Activated CD4-positive, alpha-beta T cell treated with anti-CD3 and anti-CD28 coated beads for 1 hour (primary cell): Measurements from ENCODE around the gene HDAC4.
"Not testable (repeated sequence)": the region's sequence is repeated elsewhere in the genome, so short reads cannot be mapped to it uniquely, and the experiment has no call there.

Source experiments
- DNase-seq: peaks from one replicate; pipeline ENCODE4 v3.0.0-alpha.2; 2020

The HDAC4 gene

DNA sequence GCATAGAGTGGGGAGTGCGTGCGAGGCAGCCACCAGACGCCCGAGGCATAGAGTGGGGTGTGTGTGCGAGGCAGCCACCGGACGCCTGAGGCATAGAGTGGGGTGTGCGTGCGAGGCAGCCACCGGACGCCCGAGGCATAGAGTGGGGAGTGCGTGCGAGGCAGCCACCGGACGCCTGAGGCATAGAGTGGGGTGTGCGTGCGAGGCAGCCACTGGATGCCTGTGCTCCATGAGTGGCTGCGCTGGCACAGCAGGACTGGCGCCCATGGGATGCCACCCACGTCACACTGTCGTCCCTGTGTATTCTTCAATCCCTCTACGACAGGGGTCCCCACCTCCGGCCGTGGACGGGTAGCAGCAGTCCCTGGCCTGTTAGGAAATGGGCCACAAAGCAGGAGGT is 221.9 kb downstream of the HDAC4 start:
- DNase-seq = no peak

- DNase-seq = no peak
Observed at GRCh38 chr2:239178484-239178883, 222.3 kb downstream of the HDAC4 start.

GRCh38 chr2:239177908-239178307 is 222.9 kb downstream of the HDAC4 start:
- DNase-seq = no peak

DNA sequence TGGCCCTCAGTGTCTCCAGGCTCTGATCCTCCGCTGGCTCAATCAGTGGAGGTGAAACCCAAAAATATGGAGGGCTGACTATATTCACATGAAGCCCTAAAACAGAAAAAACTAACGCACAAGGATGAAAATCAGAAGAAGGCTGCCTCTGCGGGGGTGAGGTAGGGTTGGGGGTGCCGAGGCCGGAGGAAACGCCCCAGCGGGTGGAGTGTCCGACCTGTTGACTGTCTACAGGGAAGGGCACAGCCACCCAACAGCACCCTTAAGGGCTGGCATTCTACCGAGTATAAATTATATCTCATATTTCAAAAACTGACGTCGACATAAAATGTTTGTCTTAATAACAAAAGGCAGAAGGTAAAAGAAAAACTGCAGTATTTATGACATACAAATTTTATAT is 223.5 kb downstream of the HDAC4 start:
- no peak for DNase-seq

DNA sequence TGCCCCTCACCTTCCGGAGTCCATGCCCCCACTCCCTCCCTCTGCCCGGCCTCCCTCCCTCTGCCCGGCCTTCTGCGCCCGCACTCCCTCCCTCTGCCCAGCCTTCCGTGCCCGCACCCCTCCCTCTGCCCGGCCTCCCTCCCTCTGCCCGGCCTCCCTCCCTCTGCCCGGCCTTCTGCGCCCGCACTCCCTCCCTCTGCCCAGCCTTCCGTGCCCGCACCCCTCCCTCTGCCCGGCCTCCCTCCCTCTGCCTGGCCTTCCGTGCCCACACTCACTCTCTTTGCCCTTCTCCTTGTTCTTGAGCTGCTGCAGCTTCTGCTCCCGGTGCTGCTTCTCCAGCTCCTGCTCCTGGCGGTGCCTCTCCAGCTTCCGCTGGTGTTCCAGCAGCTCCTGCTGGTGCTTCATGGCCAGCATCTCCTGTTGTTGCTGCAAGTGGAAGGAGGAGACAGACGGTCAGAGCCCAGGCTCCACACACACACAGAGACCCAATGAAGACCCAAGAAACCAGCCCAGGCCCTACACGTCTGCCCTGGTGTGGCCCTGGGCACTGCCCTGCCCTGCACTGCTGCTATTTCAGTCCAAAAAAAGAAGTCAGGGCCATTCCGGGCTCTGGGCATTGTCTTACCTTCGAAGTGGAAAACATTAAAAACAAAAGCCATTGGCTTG is 224.5 kb downstream of the HDAC4 start:
- DNase-seq = not testable (repeated sequence)

GRCh38 chr2:239175181-239175580 is 225.6 kb downstream of the HDAC4 start:
- no peak for DNase-seq

GRCh38 chr2:239173301-239173700 is 227.5 kb downstream of the HDAC4 start:
- no peak for DNase-seq

DNA sequence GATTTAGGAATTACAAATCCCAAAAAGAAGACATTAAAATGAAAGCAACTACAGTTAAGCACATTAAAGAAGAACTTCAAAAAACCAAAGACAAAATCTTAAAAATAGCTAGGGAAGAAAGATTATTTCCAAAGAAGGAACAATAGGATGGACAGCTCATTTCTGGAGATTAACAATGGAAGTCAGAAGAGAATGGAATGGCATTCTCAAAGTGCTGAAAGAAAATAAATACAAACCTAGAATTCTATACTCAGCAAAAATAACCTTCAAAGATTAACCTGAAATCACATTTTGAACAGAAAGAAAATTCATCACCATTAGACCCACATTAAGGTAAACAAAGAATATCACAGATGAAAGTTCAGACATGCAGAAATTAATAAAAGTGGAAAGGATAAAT is 229.2 kb downstream of the HDAC4 start:
- no peak for DNase-seq

DNA sequence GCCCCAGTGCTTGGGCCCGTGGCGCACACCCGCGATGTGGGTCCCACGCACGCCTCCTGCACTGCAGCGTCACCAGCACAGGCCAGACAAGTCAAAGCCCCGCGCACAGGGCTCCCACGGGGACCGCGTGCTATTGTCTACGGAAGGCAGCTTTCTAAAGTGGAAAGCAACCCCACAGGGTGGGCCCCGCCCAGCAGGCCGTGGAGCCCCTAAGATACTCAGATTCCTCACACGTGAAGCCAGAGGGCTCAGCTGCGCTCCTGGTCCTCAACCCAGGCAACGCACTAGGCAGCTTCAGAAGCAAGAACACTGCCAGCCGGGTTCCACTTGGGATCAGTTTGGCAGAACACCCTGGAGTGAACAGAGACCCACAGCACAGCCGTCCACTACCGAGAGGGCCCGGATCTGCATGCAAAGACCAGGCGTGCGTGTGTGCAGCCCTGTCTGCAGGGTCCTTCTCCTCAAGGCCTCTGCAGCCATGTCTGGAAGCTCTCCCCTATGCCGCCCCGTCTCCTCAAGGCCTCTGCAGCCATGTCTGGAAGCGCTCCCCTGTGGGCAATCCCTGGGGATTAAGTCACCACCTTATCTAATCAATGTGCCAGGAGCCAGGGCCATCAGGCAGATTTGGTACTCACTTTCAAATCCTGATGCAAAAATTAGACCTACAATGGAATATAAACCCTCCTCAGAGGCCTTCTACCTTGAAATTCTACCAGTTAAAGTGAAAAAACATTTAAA is 231.3 kb downstream of the HDAC4 start:
- no peak for DNase-seq

- DNase-seq = no peak
Observed at GRCh38 chr2:239168575-239168974, 232.2 kb downstream of the HDAC4 start.

DNA sequence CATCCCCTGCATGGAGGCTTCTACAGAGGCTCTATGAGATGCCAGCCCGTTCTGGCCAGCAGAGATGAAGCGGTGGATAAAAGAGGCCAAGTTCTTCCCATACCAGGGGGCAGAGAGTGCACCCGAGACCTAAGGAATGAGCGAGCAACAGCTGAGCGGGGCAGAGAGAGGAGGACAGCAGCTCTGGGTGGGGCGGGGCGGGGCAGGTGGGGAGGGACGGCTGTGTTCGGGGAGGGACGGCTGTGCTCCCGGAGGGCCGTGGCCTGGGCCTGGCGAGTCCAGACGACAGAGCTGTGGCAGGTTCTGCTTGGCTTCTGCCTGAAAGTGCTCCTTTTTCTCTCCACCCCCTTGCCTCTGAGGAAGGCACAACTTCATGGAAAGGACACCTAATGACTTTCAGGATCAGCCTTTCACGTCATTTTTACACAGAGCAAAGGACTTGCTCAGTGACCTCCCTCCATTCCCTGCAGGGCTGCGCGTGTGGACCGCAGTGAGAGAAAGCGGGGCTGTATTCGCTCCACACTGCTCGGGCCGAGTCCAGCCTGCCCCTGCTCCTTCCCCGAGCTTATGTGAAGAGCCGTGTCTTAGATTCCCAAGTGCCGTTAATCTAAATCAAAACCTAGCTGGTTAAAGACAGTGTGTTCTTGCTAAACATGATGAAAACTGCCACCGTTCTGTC is 232.9 kb downstream of the HDAC4 start:
- no peak for DNase-seq

- DNase-seq = no peak
Observed at GRCh38 chr2:239167011-239167673, 233.7 kb downstream of the HDAC4 start.

DNA sequence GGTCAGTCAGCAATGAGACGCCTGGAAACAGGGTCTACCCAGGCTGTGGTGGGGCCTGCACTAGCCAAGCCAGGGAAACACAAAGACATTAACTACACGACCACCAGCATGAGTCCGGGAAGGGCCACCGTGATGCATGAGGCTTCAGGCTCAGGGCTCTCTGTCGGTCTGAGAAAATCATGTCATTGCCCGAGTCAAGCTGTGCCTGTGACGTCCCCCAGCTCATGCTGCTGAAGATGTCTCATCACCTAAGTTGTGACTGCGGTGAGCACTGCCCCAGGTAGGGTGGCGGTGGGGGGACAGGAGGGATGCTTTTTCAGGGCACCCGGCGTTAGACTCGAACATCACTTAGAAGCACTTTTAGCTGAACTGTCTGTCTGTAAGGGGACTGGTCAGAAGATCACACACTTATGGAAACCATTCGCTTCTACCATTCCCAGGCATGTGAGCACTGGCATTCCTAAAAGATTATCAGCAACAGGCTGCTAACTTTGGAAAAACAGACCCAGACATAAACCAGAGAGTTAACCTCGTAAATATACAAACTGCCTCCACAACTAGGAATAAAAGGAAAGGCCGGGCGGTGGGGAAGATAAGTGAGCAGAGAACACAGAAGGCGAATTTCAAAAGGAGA is 234.5 kb downstream of the HDAC4 start:
- DNase-seq = no peak

- no peak for DNase-seq
Observed at GRCh38 chr2:239165206-239165831, 235.5 kb downstream of the HDAC4 start.

DNA sequence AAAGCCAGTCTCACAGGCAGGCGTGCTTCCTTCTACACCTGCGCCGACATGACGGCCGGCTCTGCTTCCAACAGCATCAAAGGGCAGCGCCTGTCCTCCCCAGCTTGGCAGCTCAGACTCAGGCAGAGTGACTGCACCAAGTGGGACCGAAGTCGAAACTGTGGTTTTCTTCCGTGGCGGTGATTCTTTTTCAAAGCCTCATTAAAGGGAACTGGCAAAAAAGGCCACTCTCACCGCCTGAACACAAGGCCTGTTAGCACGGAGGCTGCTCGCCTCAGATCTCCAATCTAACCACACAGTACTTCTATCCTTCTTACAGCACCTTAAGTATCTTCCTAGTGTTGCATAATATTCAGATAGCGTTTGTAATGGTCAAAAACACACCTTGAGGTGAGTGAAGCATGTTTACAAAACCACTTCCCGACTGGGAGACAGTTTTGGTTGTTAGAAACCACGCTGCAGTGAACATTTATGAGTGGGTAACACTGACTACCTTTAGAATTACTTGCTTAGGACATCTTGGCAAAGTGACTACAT is 236.4 kb downstream of the HDAC4 start:
- no peak for DNase-seq

- no peak for DNase-seq
Observed at GRCh38 chr2:239163688-239164334, 237.0 kb downstream of the HDAC4 start.

DNA sequence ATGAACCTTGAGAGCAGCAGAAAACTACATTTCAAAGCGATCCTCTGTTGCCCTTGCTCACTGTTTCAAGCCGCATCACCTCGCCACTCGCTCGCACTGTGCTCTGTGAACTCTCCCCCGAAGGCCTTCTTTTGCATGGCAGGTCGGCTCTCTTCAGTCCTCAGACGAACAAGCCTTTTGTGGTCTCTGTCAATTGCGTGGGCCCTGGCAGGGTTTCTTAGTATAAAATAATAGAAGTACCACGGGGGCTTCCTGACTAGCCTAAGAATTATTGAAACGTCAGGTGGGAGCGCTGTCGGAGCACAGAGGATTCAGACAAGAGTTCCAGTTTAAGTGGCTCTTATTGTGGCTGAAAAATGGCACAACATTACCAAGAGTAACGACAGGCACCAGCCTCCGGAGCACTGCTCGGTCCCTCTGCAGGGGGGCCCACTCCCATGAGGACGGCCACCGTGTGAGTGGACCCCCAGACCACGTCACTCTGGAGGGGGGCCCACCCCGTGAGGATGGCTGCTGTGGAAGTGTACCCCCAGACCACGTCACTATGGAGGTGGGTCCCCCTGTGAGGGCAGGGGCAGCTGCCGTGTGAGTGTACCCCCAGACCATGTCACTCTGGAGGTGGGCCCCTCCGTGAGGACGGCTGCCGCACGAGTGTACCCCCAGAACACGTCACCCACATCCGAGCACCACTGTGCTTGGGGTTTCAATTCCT is 237.7 kb downstream of the HDAC4 start:
- no peak for DNase-seq

DNA sequence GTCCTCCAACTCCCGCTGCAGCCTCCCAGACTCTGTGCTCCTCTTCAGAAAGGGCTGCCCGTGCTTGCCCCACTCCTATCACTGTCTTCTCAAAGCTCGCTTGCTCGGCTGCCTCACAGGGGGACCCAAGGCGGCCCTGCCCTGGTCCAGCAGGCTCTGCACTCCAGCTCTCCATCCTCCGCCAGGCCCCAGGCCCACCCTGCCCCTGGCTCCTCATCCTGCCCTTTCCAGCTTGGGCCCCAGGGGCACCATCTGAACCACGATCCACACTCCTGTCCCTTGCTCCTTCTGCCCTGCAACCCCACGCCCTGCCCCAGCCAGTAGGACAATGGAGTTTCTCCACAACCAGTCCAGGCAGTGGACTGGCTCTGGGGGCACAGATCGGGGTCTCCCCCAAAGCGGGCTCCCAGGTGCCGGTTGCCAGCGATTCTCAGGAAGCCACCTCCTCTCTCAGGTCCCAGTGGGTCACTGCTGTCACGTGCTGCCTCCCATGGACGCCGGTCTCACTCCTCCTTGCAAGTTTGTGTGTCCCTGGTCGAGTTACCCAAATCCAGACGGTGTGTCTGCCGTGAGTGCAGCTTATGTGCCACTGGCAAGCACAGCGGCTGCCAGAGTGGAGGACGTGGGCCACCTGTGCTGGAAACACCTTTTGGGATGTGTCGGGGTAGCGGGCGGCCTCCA is 238.5 kb downstream of the HDAC4 start:
- no peak for DNase-seq

DNA sequence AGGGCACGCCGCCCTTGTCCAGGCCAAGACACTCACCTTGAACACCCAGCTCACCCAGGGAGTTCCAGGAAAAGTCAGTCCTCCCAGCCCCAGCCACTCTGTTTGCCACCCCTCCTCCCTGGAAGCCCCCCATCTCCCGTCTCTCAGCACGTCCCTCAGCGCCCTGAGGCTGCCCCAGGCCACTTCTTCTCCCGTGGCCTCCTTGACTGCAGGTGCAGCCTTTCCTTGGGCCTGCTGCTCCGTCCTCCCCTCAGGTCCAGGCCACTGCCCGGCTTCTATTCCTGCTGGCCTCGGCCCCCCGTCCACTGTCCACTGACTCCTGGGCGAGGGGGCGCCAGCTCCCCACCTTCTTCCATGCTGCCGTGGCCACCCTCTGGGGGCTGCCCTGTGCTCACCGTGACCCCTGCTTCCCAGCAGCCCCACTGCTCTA is 239.1 kb downstream of the HDAC4 start:
- no peak for DNase-seq
